Natural killer cell (primary cell): ENCODE measurements around the gene SGCD. TPM values are rescaled to one million over a fixed set of nuclear protein-coding genes. Genes with fewer than 3 reads are reported as not detected.

Source experiments
- ATAC-seq, 3 donors: fragments of 150-1000 bp in 2 of 3; fragments of 200-7000 bp in 1 of 3; cut with Tn5 transposase; 1 replicate in 1 of 3; 2 replicates in 2 of 3; pipeline ENCODE4 v1.10.0; 2021; ENCODE audit warnings: mild to moderate bottlenecking in 2 of 3, moderate library complexity in 2 of 3
- DNase-seq, 2 donors: peaks; one replicate each; pipeline versions ENCODE4 v3.0.0 to v3.0.0-alpha.2; 2013 to 2021; ENCODE audit warnings: mixed read lengths in 1 of 2
- H3K27ac ChIP-seq: one replicate; pipeline ENCODE4 v1.5.1; 2013; ENCODE audit warnings: mild to moderate bottlenecking, low read length
- H3K27me3 ChIP-seq: one replicate; pipeline ENCODE4 v1.6.1; 2013; ENCODE audit warnings: low read length; ENCODE audit not compliant: control insufficient read depth, insufficient read depth
- H3K36me3 ChIP-seq: one replicate; pipeline ENCODE4 v1.6.1; 2013; ENCODE audit warnings: low read length; ENCODE audit not compliant: control insufficient read depth, insufficient read depth
- H3K4me1 ChIP-seq: one replicate; pipeline ENCODE4 v1.6.1; 2013; ENCODE audit warnings: low read length; ENCODE audit not compliant: control insufficient read depth, insufficient read depth
- H3K4me3 ChIP-seq: one replicate; pipeline ENCODE4 v1.5.1; 2013; ENCODE audit warnings: low read length
- H3K9me3 ChIP-seq: one replicate; pipeline ENCODE4 v1.6.1; 2013; ENCODE audit warnings: low read length; ENCODE audit not compliant: control insufficient read depth, insufficient read depth
- H3K27ac Mint-ChIP-seq, 2 donors: one replicate each; pipeline ENCODE4 v1.8.0; 2022; ENCODE audit warnings: mild to moderate bottlenecking in 2 of 2, mixed read lengths in 2 of 2, moderate library complexity in 1 of 2
- H3K27me3 Mint-ChIP-seq, 2 donors: one replicate each; pipeline ENCODE4 v1.8.0; 2022; ENCODE audit warnings: low read depth in 2 of 2, mixed read lengths in 2 of 2
- H3K36me3 Mint-ChIP-seq: one replicate; pipeline ENCODE4 v1.8.0; 2022; ENCODE audit warnings: mixed read lengths
- H3K4me1 Mint-ChIP-seq, 2 donors: one replicate each; pipeline ENCODE4 v1.8.0; 2022; ENCODE audit warnings: mixed read lengths in 2 of 2
- H3K4me3 Mint-ChIP-seq: one replicate; pipeline ENCODE4 v1.8.0; 2022; ENCODE audit warnings: mild to moderate bottlenecking, moderate library complexity, mixed read lengths
- H3K9me3 Mint-ChIP-seq, 2 donors: one replicate each; pipeline ENCODE4 v1.8.0; 2022; ENCODE audit warnings: mixed read lengths in 2 of 2
- CTCF ChIP-seq: fragments of 200-600 bp; IDR thresholded peaks from one replicate; pipeline ENCODE4 v1.8.0; 2022; ENCODE audit warnings: antibody characterized with exemption
- WGBS: methylation state at CpG from one replicate; pipeline ENCODE4 v1.1.7; 2013; ENCODE audit warnings: missing lambda C conversion rate; ENCODE audit not compliant: insufficient coverage; 5-methylcytosine and 5-hydroxymethylcytosine counted together
- intact Hi-C: fragments of 100-400 bp; cut with micrococcal nuclease; formaldehyde crosslinking; loops from one replicate; pipeline ENCODE4 v1.14.2; 2022
- total RNA-seq, 4 donors: library from RNA; stranded (reverse); fragments of 120-200 nt in 1 of 4; gene quantifications; one replicate each; pipeline versions ENCODE4 v1.2.3 to v1.2.4, GENCODE V29; 2013 to 2022

Gene SGCD
- total RNA-seq, 3 donors from 2014 or later (not counting 1 experiment from before 2014, with no cell fraction given) = 0.32 to 2.0 (median 1.4) TPM

GRCh38 chr5:156541582-156541981 lies 214.6 kb downstream of the SGCD start:
- 80% methylated on average over 2 of the region's 2 CpGs for WGBS

GRCh38 chr5:156543348-156544145 lies 216.6 kb downstream of the SGCD start:
- no peak for TF ChIP-seq CTCF
- H3K36me3 ChIP-seq = no peaks in the 10 kb centered on the region
- H3K9me3 ChIP-seq = no peaks in the 10 kb centered on the region
- peaks cover 2% of the 10 kb centered on the region for H3K27me3 ChIP-seq
- 77% methylated on average over 4 of the region's 5 CpGs for WGBS
- H3K4me3 ChIP-seq = no peak overlapping the region
- Mint-ChIP-seq H3K27me3 (peaks cover 11 to 25% of the 10 kb centered on the region in 2 donors), H3K36me3 (no peaks in the 10 kb centered on the region), H3K27ac (no peak overlapping the region), H3K9me3 (no peaks in the 10 kb centered on the region), H3K4me3 (no peak overlapping the region), H3K4me1 (no peaks in the 10 kb centered on the region)
- ATAC-seq (no peak), DNase-seq (no peak)
- intact Hi-C loops = no loop called here
- no peaks in the 10 kb centered on the region for H3K4me1 ChIP-seq
- H3K27ac ChIP-seq = no peak overlapping the region

More at GRCh38 chr5:156541582-156541981, 214.6 kb downstream of the SGCD start:
- peaks cover 2% of the 10 kb centered on the region for H3K27me3 ChIP-seq
- Mint-ChIP-seq H3K4me3 (no peak overlapping the region), H3K36me3 (no peaks in the 10 kb centered on the region), H3K4me1 (no peaks in the 10 kb centered on the region), H3K27me3 (peaks cover 12 to 24% of the 10 kb centered on the region in 2 donors), H3K9me3 (no peaks in the 10 kb centered on the region), H3K27ac (no peak overlapping the region)
- no peak for TF ChIP-seq CTCF
- H3K9me3 ChIP-seq = no peaks in the 10 kb centered on the region
- H3K36me3 ChIP-seq = no peaks in the 10 kb centered on the region
- no peak overlapping the region for H3K27ac ChIP-seq
- no peak overlapping the region for H3K4me3 ChIP-seq
- no peaks in the 10 kb centered on the region for H3K4me1 ChIP-seq
- intact Hi-C loops = no loop called here
- ATAC-seq = no peak
- DNase-seq = no peak

DNA sequence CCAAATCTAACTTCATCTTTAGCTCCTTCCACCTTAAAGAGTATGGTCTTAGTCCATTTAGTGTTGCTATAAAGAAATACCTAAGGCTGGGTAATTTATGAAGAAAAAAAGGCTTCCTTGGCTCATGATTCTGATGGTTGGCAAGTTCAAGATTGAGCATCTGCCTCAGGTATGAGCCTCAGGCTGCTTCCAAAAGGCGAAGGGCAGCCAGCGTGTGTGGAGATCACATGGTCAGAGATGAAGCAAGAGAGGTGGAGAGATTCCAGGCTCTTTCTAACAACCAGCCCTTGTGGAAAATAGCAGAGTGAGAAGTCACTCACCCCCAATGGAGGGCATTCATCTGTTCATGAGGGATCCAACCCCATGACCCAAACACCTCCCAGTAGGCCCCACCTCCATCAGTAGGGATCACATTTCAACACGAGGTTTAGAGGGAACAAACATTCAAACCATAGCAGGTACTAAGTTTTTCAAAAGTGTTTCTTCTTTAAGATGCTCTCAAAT lies 225.9 kb downstream of the SGCD start:
- Mint-ChIP-seq H3K27me3 (peaks cover 9 to 18% of the 10 kb centered on the region in 2 donors), H3K27ac (no peak overlapping the region), H3K4me3 (no peak overlapping the region), H3K36me3 (no peaks in the 10 kb centered on the region), H3K9me3 (no peaks in the 10 kb centered on the region), H3K4me1 (no peaks in the 10 kb centered on the region)
- WGBS = 88% methylated on average over 3 of the region's 3 CpGs
- no peaks in the 10 kb centered on the region for H3K36me3 ChIP-seq
- DNase-seq = no peak
- H3K4me3 ChIP-seq = no peak overlapping the region
- no peaks in the 10 kb centered on the region for H3K9me3 ChIP-seq
- no peak overlapping the region for H3K27ac ChIP-seq
- H3K27me3 ChIP-seq = no peaks in the 10 kb centered on the region
- TF ChIP-seq CTCF = no peak
- no peaks in the 10 kb centered on the region for H3K4me1 ChIP-seq
- intact Hi-C loops = no loop called here
- ATAC-seq = no peak
